Measurements from ENCODE around the gene EGFL6.

- TF ChIP-seq CTCF (IDR thresholded peaks at IDR 0.05; ENCODE audit: low read depth, low read length, missing input control), result no peak
- TF ChIP-seq EGR1 (IDR thresholded peaks at IDR 0.05; ENCODE audit: low read depth in 2 of 2), result no peak
- no peak for TF ChIP-seq RAD21 (IDR thresholded peaks at IDR 0.05)
- no peak for TF ChIP-seq TAF1 (conservative IDR thresholded peaks at IDR 0.05)
- TF ChIP-seq ATF3 (IDR thresholded peaks at IDR 0.05), result no peak
- no peak for TF ChIP-seq MAX (IDR thresholded peaks at IDR 0.05)
- no peak for TF ChIP-seq GABPA (IDR thresholded peaks at IDR 0.05 in 1 of 2, conservative IDR thresholded peaks at IDR 0.05 in 1 of 2)
- peak in 1 of 2 donors; percentile 26 for TF ChIP-seq HNF4A (conservative IDR thresholded peaks at IDR 0.05)
- TF ChIP-seq JUND (IDR thresholded peaks at IDR 0.05), result no peak
- TF ChIP-seq REST (IDR thresholded peaks at IDR 0.05), result no peak
- TF ChIP-seq YY1 (IDR thresholded peaks at IDR 0.05), result peak; percentile 23
- no peak for TF ChIP-seq FOXA1 (IDR thresholded peaks at IDR 0.05)
- TF ChIP-seq HNF4G (IDR thresholded peaks at IDR 0.05), result no peak
Measured at GRCh38 chrX:13659063-13659462, 89.7 kb downstream of the EGFL6 start.
